ENCODE results near the gene KRTAP10-8.
"Not testable (repeated sequence)": the region's sequence is repeated elsewhere in the genome, so short reads cannot be mapped to it uniquely, and the experiment has no call there.

The KRTAP10-8 gene

GRCh38 chr21:44661567-44661966 is 49.7 kb downstream of the KRTAP10-8 start:
- H3K4me1 ChIP-seq (ENCODE audit: insufficient read depth, low read length); H3K9ac ChIP-seq (ENCODE audit: low read depth, low read length); H3K9me3 ChIP-seq (ENCODE audit: control insufficient read depth, insufficient read depth, low read length); H3K36me3 ChIP-seq (ENCODE audit: insufficient read depth, low read length): not testable (repeated sequence)

All from ES-I3 (cell line).